SHP77 treated with DMSO at 0.1 percent for 48 hours (cell line): ENCODE results near the gene LTBP2.
"Not testable (repeated sequence)": the region's sequence is repeated elsewhere in the genome, so short reads cannot be mapped to it uniquely, and the experiment has no call there.

Source experiments
- DNase-seq: peaks from one replicate; lab custom pipeline; 2025; lab: John Stamatoyannopoulos, UW

LTBP2 gene

DNA sequence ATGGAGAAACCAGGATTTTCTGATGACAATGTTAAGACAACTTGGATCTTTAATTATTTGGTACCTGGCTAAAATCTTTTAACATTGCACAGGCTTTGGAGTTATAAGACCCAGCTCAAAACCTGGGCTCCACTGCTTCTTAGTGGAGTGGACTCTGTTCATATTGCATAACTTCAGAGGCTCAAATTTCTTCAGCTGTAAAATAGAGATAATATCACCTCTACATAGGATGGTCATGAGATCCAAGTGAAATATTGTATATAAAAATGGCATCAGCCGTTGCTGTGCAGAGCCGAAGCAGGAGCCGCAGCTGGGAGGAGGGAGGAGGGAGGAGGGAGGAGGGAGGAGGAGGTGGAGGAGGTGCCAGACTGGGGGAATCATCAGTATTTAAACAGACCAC, 129.5 kb downstream of the LTBP2 start:
- DNase-seq = no peak

DNA sequence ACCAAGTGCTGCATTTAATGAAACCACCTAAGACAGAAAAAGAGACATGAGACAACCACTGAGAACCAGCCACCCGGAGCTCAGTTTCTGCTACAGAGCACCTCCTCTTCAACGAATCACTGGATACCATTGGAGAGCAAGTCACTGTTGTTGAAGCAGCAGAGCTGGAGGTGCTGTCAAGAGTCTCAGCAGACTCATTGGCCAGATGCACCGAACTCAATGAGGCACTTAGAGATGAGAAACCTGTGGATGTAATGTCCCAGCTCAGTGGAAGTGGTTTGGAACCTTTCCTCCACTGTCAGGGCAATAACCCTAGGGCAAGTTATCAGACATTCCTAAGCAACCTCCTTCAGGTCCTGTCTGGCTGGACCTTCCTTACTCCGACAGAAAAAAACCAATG, 132.0 kb downstream of the LTBP2 start:
- no peak for DNase-seq

DNA sequence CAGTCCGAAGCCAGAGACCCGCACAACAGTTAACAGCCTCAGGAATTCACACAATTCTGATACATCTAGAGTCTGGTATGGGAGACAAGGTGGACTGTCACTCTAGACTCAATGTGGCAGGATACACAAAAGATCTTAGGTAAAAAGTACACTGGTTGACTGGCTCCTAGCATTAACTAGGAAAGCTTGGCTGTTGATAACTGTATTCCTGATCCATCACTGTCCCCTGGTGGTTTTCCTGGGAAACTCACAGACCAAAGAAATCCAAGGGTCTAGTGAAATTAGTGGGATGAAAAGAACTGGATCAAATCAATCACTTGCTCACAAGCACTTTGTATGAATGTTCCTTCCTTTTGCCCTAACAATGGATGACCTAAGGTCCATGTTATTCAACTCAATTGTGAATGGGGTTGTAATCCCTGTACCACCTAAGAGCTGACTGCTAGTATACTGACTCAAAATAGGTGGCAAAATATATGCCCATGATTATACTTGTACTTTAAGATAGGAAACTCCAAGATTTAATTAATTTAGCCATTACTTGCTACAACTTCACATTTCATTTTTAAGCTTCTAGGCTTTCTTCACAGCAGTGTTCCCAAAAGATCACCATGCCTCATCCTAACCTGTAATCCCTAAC, 132.9 kb downstream of the LTBP2 start:
- DNase-seq = peak; percentile 27

DNA sequence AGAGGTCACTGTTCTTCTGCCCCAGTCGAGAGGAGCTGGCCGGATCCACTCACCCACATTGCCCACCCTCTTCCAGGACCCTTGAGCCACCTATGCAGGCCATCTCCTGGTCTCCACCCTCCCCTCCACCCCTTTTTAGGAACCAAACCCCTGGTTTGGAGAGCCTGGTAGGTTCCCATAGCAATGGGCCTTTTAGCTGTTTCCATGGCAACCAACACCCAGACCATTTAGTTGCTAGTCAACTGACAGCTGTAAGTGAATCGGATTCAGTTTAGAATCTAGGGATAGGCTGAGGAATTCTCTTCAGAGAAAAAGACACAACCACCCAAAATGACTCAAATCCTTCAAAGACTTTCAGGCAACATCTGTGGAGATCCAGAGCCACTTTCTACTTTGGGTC, 135.4 kb downstream of the LTBP2 start:
- no peak for DNase-seq

DNA sequence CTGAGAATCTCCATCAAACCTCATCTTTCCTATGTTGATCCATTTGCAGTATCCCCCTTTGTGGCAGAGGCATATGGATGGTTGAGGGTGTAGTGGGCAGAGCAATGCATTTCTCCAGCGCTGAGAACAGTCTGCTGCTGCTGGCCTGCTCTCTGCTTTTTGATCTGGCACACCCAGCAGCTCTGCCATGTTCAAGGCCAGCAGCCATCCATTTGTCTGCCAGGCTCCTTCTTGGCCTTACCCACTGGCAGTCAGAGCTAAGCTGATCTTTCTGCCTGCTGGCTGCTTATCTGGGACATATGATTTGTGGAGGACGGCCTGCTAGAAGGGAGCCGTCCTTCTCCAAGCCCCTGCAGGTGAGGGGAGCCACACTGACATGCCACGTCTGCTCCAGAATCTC, 135.9 kb downstream of the LTBP2 start:
- no peak for DNase-seq

DNA sequence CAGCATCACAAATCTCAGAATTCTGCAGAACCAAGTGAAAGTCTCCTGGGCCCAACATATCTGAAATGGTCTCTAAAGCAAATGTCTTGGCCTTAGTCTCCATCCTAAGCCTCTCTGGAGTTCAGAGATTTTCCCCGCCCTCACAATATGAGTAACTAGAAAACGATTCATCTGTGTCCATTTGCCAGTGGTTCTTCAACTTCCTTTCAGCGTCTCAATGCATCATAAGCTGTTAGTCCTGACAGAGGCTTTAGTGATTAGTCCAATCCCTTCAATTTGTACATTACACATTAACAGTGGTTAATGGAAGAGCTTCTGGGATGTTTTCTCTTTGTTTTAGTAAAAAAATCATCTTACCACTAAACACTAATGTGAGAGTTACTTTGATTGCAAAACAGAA, 136.4 kb downstream of the LTBP2 start:
- DNase-seq = no peak

DNA sequence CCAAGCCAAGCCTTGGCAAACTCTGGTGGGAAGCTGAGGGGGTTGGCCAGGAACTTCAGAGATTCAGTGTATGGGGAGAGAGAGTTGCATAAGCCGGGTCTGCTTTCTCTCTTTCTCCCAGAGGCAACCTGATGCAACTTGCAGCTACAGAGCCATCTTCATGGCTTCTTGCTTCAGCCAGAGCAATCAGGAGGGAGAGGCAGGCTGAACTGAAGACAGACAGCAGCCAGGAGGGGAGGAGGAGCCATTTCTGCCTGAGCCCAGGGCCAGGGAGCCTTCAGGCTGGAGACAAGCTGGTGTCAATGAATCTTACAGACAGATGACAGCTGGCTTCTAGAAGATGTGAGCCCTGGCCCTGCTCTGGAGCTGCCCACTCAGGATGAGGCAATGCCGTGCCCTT, 137.7 kb downstream of the LTBP2 start:
- no peak for DNase-seq

DNA sequence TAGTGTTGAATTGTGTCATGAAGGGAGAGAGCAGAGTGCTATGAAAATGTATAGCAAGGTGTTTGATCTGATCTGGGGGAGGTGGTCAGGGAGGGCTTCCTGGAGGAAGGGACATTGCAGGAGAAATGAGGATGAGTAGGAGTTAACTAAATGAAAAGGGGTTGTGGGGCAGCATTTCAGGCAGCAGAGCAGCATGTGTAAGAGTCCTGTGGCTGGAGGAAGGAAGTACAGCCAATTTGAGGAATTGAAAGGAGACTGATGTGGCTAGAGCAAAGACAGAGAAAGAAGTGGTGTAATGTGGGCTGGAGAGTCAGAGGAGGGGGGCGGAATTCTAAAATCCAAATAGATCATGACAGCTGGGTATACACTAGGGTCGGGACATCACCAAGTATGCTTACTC, 139.4 kb downstream of the LTBP2 start:
- no peak for DNase-seq

DNA sequence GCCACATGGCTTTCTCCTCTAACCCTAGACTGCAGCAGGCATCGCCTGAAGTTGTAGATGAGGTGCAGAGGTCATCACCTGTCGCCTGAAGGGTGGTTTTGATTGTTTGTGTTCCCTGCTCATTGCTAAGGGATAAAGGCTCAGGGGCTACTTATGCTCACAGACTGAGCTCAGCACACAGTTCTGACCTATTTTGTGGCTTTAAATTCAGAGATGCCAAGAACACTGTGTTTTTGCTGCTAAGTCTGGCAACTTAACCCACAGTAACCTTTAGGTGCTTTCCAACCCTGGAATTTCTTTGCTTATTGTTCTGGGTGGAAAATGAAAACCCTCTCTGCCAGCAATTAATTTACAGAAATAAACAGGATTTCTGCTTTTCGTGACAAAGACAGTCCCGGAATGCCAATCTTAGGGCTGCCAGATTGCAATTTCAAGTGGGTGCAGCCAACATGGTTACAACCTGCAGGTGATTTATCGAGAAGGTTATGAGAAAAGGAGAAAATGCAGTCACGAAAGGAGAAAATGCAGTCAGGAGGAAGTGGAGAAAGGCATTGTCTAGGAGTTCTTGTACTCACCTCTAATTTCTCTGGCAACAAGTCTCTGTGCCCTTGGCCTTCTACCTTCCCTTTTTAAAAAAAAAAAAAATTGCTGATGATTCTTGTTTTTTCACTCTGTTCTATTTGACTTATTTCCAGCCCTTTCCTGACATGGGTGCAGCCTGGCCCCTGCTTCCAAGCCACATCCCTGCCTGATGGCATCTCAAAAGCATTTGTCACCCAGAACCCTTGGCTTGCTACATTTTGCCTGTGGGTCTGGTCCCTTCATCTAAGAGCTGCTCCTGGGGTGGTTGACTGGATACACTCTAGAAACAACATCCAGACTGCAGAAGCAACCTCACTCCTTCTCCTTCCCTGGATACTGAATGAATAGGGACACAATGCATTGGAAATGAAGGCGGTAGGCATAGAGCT, 142.2 kb downstream of the LTBP2 start:
- no peak for DNase-seq

DNA sequence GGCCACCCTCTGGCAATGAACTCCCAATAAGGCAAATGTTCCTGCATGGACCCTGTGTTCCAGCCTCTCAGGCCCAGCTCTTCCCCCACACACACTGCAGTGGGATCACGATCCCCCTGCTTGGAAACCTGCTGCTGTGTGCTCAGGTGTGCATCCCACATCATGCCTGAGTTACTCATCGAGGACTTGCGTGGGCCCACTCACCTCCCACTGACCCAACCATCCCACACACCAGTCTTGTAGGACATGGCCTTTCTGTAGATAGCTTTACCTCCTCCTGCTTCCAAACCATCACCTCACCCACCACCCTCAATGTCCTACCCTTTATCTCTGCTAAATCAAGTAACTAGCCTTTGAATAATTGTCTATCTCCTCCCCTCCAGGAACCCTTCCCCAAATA, 143.5 kb downstream of the LTBP2 start:
- no peak for DNase-seq

DNA sequence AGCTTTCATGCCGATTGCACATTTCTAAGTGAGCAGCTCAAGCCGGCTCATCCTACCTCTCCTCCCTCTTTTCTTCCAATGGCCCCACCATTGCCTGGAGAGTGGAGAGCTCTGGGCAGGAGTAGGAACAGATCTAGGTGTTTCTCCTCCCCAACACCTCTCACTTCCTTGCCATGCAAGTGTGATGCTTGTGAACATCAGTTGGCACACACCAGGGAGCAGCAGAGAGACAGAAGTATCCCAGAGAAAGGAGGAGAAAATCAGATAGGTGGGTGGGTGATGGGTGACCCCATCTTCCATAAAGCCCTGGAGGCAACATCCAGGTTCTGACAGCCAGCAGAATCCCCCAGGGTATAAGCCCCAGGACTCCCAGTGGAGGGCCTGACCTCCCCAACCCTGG, 146.7 kb downstream of the LTBP2 start:
- DNase-seq = no peak

DNA sequence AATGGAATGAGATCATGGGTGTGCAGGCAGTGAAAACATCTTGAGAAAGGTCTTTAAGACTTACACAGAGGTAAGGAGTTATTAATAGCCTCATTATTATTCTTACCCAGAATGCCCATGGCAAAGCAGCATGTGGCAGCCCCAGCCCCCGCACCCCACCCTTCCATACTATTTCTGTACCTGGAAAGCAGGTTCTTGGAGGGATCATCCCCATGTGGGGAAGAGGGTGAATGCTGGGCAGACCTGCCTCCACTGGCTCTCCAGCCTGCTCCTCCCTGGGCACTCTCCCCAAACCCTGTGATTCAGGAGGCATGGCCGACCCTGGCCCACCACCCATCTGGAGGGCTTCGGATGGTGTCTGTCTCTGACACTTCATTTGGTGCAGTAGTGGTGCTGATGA, 147.3 kb downstream of the LTBP2 start:
- no peak for DNase-seq

DNA sequence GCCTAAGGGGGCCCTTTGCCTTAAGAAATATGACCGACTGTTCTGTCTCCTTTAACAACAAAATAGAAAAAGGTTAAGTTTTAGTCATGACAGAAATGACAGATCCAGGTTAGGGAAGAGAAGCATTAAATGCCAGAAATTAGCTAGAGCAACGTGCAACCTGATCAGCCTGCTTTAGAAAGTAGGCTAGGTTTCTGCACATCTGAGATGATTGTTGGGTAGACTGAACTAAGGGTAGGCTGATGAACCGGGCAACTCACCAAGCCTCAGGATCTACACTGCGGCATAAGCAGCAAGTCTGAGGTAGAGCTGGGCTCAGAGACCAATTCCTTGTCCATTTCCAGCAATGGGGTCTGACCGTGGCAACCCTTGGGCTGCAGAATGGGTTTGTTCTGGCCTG, 148.3 kb downstream of the LTBP2 start:
- no peak for DNase-seq

DNA sequence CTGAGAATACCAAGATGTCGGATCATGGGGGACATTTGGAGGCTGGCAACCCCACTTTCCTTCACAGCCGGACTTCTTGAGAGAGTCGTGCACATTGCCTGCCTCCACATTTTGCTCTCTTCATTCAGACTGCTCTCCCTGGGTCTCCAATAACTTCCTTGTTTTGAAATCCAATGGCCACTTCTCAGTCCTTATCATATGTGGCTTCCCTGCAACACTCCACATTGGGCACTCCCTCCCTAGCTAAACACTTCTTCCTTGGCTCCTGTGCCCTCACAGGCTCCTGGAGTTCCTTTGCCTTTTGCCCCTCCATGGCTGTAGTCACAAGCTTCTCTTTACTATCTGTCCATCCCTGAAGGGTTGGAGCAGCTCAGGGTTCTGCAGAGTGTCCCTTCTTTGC, 149.0 kb downstream of the LTBP2 start:
- DNase-seq = no peak

DNA sequence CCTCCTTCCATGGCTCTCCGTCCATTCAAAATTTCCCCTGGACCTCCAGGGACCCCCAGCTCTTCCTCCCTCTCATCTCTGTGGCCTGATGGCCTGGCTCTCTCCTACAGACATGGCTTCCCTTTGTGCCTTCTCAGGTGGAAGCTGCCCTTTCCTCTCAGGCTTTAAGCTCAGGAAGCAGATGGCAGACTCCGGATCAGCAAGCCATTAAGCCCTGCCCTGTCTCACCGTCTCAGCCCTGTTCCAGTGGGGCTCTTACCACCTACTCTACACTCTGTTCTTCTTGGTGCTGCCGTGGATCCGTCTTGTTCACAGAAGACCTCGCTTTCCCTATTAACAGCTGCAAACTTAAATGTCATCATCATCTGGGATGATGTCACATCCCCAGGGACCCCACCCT, 152.1 kb downstream of the LTBP2 start:
- no peak for DNase-seq

DNA sequence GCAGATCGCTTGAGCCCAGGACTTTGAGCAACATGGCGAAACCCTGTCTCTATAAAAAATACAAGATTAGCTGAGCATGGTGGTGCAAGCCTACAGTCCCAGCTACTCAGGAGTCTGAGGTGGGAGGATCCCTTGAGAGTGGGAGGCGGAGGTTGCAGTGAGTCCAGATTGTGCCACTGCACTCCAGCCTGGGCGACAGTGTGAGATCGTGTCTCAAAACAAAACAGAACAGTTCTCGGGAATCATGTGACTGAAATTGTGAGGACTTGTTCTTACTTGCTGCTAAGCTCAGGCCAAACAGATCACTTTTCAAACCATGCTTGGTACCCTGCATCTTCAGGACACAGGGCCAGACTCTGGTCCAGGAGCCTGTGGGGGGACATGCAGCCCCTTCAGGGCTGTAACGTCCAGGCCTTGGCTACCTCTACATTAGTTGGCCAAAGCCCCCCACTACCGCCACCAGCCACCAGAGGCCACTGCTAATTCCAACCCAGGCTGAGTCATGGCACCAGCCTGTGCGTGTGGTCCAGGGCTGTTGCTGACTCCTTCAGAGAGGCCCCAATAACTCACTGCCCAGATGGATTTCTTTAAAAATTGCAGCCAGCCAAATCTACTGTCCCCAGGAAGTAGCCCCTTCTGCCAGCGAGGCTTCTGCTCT, 152.6 kb downstream of the LTBP2 start:
- no peak for DNase-seq

DNA sequence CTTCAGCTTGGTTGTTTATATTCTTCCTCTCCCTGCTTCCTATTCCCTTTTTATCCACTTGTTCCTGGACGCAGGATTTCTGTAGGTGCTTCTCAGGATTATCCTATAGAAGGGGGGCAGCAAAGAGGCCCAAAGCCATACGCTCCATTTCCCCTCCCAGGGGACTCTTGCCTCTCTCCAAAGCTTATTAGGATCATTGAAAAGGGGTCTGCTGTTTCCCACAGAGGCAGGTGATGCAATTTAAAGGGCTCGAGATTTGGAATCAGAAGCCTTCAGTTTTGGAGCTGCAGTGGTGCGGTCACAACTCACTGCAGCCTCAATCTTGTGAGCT, 154.5 kb downstream of the LTBP2 start:
- DNase-seq = no peak

DNA sequence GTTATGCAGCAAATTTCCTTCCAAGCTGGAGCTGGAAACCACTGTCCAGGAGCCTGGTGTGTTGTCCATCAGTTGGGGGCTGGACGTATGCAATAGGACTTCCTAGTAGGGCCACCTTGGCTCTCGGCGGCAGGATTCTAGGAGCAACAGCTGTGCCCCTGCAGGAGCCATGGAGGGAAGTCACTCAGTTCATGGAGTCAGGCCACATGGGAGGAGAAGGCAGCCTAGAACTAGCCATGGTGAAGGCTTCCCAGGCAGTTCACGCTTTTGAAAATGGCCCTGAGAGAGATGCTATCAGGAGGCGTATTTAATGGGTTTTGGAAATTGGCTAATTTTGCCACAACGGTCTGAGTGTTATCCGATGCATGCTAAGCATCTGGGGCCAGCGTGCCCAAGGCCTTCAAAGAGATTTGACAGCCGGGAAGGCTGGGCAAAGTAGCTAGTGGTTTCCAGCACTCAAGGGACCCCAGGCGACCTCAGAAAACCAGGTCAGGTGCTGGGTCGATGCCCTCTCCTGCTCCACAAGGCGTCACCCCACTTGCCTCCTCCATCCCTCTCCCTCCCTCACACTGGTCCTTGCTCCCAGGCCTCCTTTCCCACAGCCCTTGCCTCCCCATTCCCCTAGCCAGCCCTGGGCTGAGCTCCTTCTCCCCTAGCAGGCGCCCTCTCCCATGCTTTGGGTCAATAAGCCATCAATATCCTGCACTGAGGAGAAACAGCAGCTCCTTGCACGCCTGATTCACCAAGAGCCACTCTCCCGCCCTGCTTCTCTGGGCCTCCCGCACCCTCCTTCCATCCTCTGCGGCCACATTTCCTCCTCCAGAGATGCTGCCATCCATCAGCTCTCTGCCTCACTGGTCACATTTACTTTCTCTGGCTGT, 155.1 kb downstream of the LTBP2 start:
- no peak for DNase-seq

DNA sequence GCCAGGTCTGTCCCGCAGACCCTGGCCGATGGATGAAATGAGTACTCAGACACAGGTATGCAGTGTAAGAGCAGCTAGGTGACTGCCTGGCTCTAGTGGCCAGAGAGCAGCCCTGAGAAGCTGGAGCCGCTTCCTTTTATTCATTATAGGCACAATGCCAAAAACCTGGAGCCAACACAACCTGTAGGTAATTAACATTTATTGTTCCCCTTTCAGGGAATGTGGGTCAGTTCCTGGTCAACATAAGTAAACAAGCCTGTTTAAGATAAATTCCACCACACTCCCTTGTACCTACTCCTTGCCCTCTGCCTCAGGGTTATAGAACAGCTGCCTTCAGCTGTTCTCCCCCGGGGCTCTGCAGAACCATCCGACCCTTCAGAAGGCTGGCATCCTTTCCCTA, 157.6 kb downstream of the LTBP2 start:
- not testable (repeated sequence) for DNase-seq
